WTC11 (cell line): ENCODE data around the gene TMEM253. TPM values are rescaled to one million over a fixed set of nuclear protein-coding genes. Genes with fewer than 3 reads are reported as not detected.

ENCODE experiments used
- ATAC-seq: fragments of 200-7000 bp; cut with Tn5 transposase; 2 replicates; pipeline ENCODE4 v1.10.0; 2021; ENCODE audit warnings: mild to moderate bottlenecking, moderate library complexity
- CTCF ChIA-PET: fragments of 300-600 bp; sonication (Branson Sonifier 250); formaldehyde crosslinking; loops from one replicate; lab custom pipeline; 2021; ENCODE audit warnings: antibody characterized with exemption; lab: Charles Lee
- POLR2A ChIA-PET: fragments of 350-600 bp; sonication (Branson Sonifier 250); formaldehyde crosslinking; loops from one replicate; lab custom pipeline; 2021; ENCODE audit warnings: antibody characterized with exemption; lab: Charles Lee
- DNase-seq: peaks from one replicate; pipeline ENCODE4 v3.0.0; 2021; ENCODE audit warnings: low spot score
- H3K27ac Mint-ChIP-seq: 2 replicates; pipeline ENCODE4 v1.8.0; 2021; ENCODE audit warnings: mixed read lengths
- H3K27me3 Mint-ChIP-seq: 2 replicates; pipeline ENCODE4 v1.8.0; 2021; ENCODE audit warnings: low read depth, mild to moderate bottlenecking, moderate library complexity, mixed read lengths
- H3K36me3 Mint-ChIP-seq: 2 replicates; pipeline ENCODE4 v1.8.0; 2021; ENCODE audit warnings: mixed read lengths
- H3K4me1 Mint-ChIP-seq: 2 replicates; pipeline ENCODE4 v1.8.0; 2022; ENCODE audit warnings: mixed read lengths
- H3K4me3 Mint-ChIP-seq: 2 replicates; pipeline ENCODE4 v1.8.0; 2021; ENCODE audit warnings: mild to moderate bottlenecking, moderate library complexity, mixed read lengths
- H3K9me3 Mint-ChIP-seq: 2 replicates; pipeline ENCODE4 v1.8.0; 2021; ENCODE audit warnings: mixed read lengths
- AFF4 ChIP-seq: sonication (generic); formaldehyde crosslinking; IDR thresholded peaks from 2 replicates; pipeline ENCODE4 v1.8.1; 2023; ENCODE audit warnings: mild to moderate bottlenecking, missing genetic modification reagents, borderline replicate concordance
- ATF3 ChIP-seq: sonication (generic); formaldehyde crosslinking; conservative IDR thresholded peaks from 2 replicates; pipeline ENCODE4 v1.8.1; 2022; ENCODE audit warnings: mild to moderate bottlenecking, missing genetic modification reagents
- CBFB ChIP-seq: sonication (generic); formaldehyde crosslinking; IDR thresholded peaks from 2 replicates; pipeline ENCODE4 v1.8.1; 2022; ENCODE audit warnings: mild to moderate bottlenecking, low read depth, missing genetic modification reagents
- CREB1 ChIP-seq: sonication (generic); formaldehyde crosslinking; IDR thresholded peaks from 2 replicates; pipeline ENCODE4 v1.8.0; 2023; ENCODE audit warnings: mild to moderate bottlenecking, missing genetic modification reagents
- E2F4 ChIP-seq: sonication (generic); formaldehyde crosslinking; IDR thresholded peaks from 2 replicates; pipeline ENCODE4 v1.8.1; 2022; ENCODE audit warnings: low read depth, mild to moderate bottlenecking, moderate library complexity, missing genetic modification reagents, borderline replicate concordance
- ESRRA ChIP-seq: sonication (generic); formaldehyde crosslinking; IDR thresholded peaks from 2 replicates; pipeline ENCODE4 v1.8.1; 2022; ENCODE audit warnings: mild to moderate bottlenecking, missing genetic modification reagents, borderline replicate concordance
- FOXP1 ChIP-seq: sonication (generic); formaldehyde crosslinking; IDR thresholded peaks from 2 replicates; pipeline ENCODE4 v1.8.0; 2022; ENCODE audit warnings: missing genetic modification reagents, mild to moderate bottlenecking, moderate library complexity, borderline replicate concordance
- GTF2I ChIP-seq: fragments of 250-450 bp; sonication (Bioruptor Pico); conservative IDR thresholded peaks from 2 replicates; pipeline ENCODE4 v1.4.0; 2021; ENCODE audit warnings: mild to moderate bottlenecking
- JAZF1 ChIP-seq: fragments of 250-450 bp; sonication (Bioruptor Pico); IDR thresholded peaks from 2 replicates; pipeline ENCODE4 v1.9.0; 2021; ENCODE audit warnings: moderate library complexity, mild to moderate bottlenecking, inconsistent platforms
- NFE2L1 ChIP-seq: sonication (generic); formaldehyde crosslinking; IDR thresholded peaks from 2 replicates; pipeline ENCODE4 v1.8.1; 2023; ENCODE audit warnings: missing genetic modification reagents
- OVOL2 ChIP-seq: fragments of 250-450 bp; sonication (Bioruptor Pico); IDR thresholded peaks from 2 replicates; pipeline ENCODE4 v1.9.0; 2021; ENCODE audit warnings: mild to moderate bottlenecking, borderline replicate concordance
- SMAD4 ChIP-seq: sonication (generic); formaldehyde crosslinking; IDR thresholded peaks from 2 replicates; pipeline ENCODE4 v1.8.0; 2022; ENCODE audit warnings: mild to moderate bottlenecking, missing genetic modification reagents
- TCF7 ChIP-seq: sonication (generic); formaldehyde crosslinking; IDR thresholded peaks from 2 replicates; pipeline ENCODE4 v1.8.0; 2022; ENCODE audit warnings: mild to moderate bottlenecking, low read depth, missing genetic modification reagents, moderate library complexity
- TEAD1 ChIP-seq: sonication (generic); formaldehyde crosslinking; IDR thresholded peaks from 2 replicates; pipeline ENCODE4 v1.8.0; 2022; ENCODE audit warnings: mild to moderate bottlenecking, missing genetic modification reagents
- TEAD4 ChIP-seq: sonication (generic); formaldehyde crosslinking; IDR thresholded peaks from 2 replicates; pipeline ENCODE4 v1.8.0; 2022; ENCODE audit warnings: mild to moderate bottlenecking, missing genetic modification reagents
- USF2 ChIP-seq: sonication (generic); formaldehyde crosslinking; IDR thresholded peaks from 2 replicates; pipeline ENCODE4 v1.8.1; 2023; ENCODE audit warnings: mild to moderate bottlenecking, missing genetic modification reagents, moderate library complexity
- ZMAT4 ChIP-seq: fragments of 250-450 bp; sonication (Bioruptor Pico); IDR thresholded peaks from 2 replicates; pipeline ENCODE4 v1.9.0; 2021; ENCODE audit warnings: mild to moderate bottlenecking
- ZNF219 ChIP-seq: sonication (generic); formaldehyde crosslinking; IDR thresholded peaks from 2 replicates; pipeline ENCODE4 v1.8.0; 2023; ENCODE audit warnings: missing genetic modification reagents, mild to moderate bottlenecking, borderline replicate concordance
- total RNA-seq: library from RNA; stranded (reverse); gene quantifications from 3 replicates; pipeline ENCODE4 v1.2.3, GENCODE V29; 2021
- TF ChIP-seq, protein P1 (sequence below): fragments of 250-450 bp; sonication (Bioruptor Pico); IDR thresholded peaks from 2 replicates; pipeline ENCODE4 v1.9.0; 2021; ENCODE audit warnings: moderate library complexity, mild to moderate bottlenecking, inconsistent platforms, borderline replicate concordance
- TF ChIP-seq, protein P2 (sequence below): sonication (generic); formaldehyde crosslinking; IDR thresholded peaks from 2 replicates; pipeline ENCODE4 v1.8.0; 2023; ENCODE audit warnings: missing genetic modification reagents, mild to moderate bottlenecking, borderline replicate concordance

Gene TMEM253
- total RNA-seq, 1 experiment from 2014 or later: 1.7 TPM

DNA sequence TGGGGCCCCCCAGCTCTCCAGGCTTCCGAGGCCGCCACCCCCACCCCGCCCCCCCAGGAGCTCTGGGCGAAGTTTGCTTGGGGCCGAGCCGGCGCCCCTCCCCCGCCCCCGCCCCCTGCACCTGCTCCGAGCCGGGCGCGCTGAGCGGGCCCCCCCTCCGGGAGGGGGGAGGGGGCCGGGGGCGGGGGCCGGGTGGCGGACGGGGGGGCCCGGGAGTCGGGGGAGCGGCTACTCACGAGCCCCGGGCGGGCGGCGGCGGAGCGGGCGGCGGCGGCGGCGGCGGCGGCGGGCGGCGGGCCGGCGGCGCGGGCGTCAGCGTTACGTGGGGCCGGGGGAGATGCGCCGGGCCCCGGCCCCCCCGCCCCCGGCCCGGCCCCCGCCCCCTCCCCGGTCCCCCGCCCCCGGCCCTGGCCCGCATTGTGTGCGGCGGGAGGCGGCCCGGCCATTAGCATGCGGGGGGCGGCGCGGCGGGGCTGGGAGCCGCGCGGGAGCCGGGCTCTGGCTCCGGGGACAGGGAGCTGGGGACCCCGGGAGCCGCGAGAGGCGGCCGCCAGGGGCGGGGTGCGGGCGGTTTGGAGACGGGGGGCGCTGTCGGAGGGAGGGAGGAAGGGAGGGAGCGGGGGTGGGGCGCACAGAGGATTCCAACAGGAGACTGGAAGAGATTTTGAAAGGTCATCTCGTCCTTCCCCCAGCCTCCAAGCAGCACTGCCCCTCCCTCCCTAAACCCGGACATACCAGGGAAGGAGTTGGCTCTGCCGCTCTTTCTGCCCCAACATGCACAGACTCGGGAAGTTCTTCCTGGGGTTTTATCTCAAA is 2.6 kb upstream of the TMEM253 start, which contains the start of gene ZNF219:
Gene ZNF219 (minus strand): TSS at position 580 of the 816 bp plus-strand sequence. CDS start 5,064 bp downstream, outside the sequence.
- Mint-ChIP-seq H3K27ac (peak within 1 kb of the TSS; percentile 97), H3K27me3 (no peaks in the 10 kb centered on the region), H3K4me3 (peak within 1 kb of the TSS; percentile 90), H3K9me3 (no peaks in the 10 kb centered on the region), H3K4me1 (peaks cover 75% of the 10 kb centered on the region), H3K36me3 (peaks cover 4% of the 10 kb centered on the region)
- ATAC-seq (peak; percentile 21), DNase-seq (peak; percentile 82)
- ChIA-PET POLR2A (interaction anchor here (0.6 to 7.0 kb wide), 4 partner anchors 12 to 250 kb away, joined by 3 to 74 read pairs (median 4); partner anchors contain the start of gene ARHGEF40), CTCF (interaction anchor here (0.7 to 7.5 kb wide), 9 partner anchors 8 to 127 kb away, joined by 3 to 142 read pairs (median 7); partner anchors contain the start of gene ARHGEF40)
- TF ChIP-seq TEAD1 (CRISPR knock-in tag) (0 out of 2 replicates have a peak, but pooled peaks have one; percentile 39), TEAD4 (CRISPR knock-in tag) (no peak)

DNA sequence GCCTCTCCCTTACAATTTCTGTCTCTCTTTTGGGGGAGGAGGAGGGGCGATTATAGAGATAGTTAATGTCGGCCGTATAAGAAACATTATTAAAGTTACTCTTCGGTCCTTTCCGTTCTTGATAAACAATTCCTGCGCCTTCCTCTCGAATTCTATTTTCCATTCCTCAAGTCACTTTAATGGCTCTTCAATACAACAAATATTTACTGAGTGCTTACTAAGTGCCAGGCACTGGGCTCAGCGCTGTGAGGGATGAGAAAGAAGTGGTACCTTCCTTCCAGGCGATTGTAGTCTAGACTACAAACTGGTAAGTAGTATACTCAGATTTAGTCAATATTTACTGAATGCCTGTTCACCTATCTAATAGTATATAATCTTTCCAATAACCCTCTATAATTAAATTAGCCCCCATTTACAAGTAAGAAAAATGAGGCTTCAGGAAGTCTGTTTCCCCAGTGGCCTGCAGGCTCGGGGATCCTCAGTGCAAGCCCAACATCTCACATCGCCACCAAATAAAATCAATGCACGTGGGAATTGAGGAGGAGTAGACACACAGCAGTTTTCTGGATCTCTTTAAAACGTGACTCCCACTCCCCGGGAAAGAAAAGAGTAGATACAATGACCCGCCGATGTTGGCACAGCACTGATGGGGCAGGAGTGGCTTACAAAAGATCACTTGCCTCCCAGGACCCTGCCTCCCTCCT is 1.8 kb upstream of the TMEM253 start:
- Mint-ChIP-seq H3K27me3 (no peaks in the 10 kb centered on the region), H3K4me1 (peaks cover 69% of the 10 kb centered on the region), H3K9me3 (no peaks in the 10 kb centered on the region), H3K4me3 (peak overlapping the region; percentile 90), H3K27ac (peak overlapping the region; percentile 97), H3K36me3 (no peaks in the 10 kb centered on the region)
- no peak for DNase-seq
- no peak for ATAC-seq
- POLR2A ChIA-PET: interaction anchor here (1.1 kb wide), 1 partner anchor 75 kb away, joined by 3 read pairs; no protein-coding TSS in a partner anchor
- CTCF ChIA-PET: interaction anchor here (1.0 to 7.8 kb wide), 9 partner anchors 9 to 128 kb away, joined by 3 to 142 read pairs (median 13); partner anchors contain the start of gene ARHGEF40
- TF ChIP-seq ESRRA: no peak
- TF ChIP-seq, protein P1, sequence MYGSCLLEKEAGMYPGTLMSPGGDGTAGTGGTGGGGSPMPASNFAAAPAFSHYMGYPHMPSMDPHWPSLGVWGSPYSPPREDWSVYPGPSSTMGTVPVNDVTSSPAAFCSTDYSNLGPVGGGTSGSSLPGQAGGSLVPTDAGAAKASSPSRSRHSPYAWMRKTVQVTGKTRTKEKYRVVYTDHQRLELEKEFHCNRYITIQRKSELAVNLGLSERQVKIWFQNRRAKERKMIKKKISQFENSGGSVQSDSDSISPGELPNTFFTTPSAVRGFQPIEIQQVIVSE (CRISPR knock-in tag): no peak
- no peak for TF ChIP-seq OVOL2
- no peak for TF ChIP-seq TCF7 (CRISPR knock-in tag)
- no peak for TF ChIP-seq CREB1 (CRISPR knock-in tag)
- no peak for TF ChIP-seq JAZF1 (CRISPR knock-in tag)
- TF ChIP-seq, protein P2, sequence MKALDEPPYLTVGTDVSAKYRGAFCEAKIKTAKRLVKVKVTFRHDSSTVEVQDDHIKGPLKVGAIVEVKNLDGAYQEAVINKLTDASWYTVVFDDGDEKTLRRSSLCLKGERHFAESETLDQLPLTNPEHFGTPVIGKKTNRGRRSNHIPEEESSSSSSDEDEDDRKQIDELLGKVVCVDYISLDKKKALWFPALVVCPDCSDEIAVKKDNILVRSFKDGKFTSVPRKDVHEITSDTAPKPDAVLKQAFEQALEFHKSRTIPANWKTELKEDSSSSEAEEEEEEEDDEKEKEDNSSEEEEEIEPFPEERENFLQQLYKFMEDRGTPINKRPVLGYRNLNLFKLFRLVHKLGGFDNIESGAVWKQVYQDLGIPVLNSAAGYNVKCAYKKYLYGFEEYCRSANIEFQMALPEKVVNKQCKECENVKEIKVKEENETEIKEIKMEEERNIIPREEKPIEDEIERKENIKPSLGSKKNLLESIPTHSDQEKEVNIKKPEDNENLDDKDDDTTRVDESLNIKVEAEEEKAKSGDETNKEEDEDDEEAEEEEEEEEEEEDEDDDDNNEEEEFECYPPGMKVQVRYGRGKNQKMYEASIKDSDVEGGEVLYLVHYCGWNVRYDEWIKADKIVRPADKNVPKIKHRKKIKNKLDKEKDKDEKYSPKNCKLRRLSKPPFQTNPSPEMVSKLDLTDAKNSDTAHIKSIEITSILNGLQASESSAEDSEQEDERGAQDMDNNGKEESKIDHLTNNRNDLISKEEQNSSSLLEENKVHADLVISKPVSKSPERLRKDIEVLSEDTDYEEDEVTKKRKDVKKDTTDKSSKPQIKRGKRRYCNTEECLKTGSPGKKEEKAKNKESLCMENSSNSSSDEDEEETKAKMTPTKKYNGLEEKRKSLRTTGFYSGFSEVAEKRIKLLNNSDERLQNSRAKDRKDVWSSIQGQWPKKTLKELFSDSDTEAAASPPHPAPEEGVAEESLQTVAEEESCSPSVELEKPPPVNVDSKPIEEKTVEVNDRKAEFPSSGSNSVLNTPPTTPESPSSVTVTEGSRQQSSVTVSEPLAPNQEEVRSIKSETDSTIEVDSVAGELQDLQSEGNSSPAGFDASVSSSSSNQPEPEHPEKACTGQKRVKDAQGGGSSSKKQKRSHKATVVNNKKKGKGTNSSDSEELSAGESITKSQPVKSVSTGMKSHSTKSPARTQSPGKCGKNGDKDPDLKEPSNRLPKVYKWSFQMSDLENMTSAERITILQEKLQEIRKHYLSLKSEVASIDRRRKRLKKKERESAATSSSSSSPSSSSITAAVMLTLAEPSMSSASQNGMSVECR (CRISPR knock-in tag): no peak
- no peak for TF ChIP-seq SMAD4 (CRISPR knock-in tag)
- no peak for TF ChIP-seq FOXP1 (CRISPR knock-in tag)
- TF ChIP-seq ZNF219 (CRISPR knock-in tag): no peak
- no peak for TF ChIP-seq ATF3
- no peak for TF ChIP-seq NFE2L1
- TF ChIP-seq E2F4: no peak
- no peak for TF ChIP-seq AFF4
- no peak for TF ChIP-seq ZMAT4 (CRISPR knock-in tag)
- TF ChIP-seq GTF2I (CRISPR knock-in tag): no peak
- TF ChIP-seq CBFB: no peak
- TF ChIP-seq USF2: no peak
